GM18505 (cell line): Measurements from ENCODE around the gene NT5DC2.

Source experiments
- ATAC-seq: cut with Tn5 transposase; IDR thresholded peaks from one replicate; pipeline ENCODE4 v1.9.1; 2021; ENCODE audit not compliant: unreplicated experiment
- POLR2A ChIP-seq: IDR thresholded peaks from 4 replicates; pipeline ENCODE4 v1.6.1; 2011; ENCODE audit warnings: borderline replicate concordance; ENCODE audit not compliant: insufficient read depth, insufficient read length; ENCODE audit errors: extremely low read depth

NT5DC2 gene

GRCh38 chr3:52525680-52526561, 7.7 kb downstream of the NT5DC2 start:
- no peak for ATAC-seq
- no peak for TF ChIP-seq POLR2A

- no peak for TF ChIP-seq POLR2A
- ATAC-seq, result no peak
Measured at GRCh38 chr3:52524752-52525679, 8.6 kb downstream of the NT5DC2 start.

DNA sequence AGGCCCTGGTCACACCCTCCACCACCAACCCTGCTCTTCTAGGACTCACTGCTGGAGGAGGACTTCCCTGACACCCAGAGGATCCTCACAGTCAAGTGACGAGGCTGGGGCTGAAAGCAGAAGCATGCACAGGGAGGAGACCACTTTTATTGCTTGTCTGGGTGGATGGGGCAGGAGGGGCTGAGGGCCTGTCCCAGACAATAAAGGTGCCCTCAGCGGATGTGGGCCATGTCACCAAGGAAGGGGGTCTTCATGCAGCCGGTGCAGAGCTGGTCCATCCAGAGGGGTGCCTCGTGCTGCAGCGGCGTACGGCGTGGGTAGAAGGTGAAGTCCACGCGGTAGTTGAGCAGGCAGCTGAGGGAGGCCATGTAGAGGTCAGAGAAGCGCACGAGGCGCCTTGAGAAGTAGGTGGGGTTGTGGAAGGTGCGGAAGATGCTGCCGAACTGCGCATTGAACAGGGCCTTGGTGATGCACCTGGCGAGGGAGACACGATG, 9.4 kb downstream of the NT5DC2 start:
- TF ChIP-seq POLR2A, result no peak

GRCh38 chr3:52523386-52524257, 10.0 kb downstream of the NT5DC2 start:
- ATAC-seq, result no peak
- TF ChIP-seq POLR2A, result no peak

More for the DNA sequence above, 9.4 kb downstream of the NT5DC2 start:
- no peak for ATAC-seq

- ATAC-seq, result no peak
- no peak for TF ChIP-seq POLR2A
Measured at GRCh38 chr3:52522651-52523251, 10.9 kb downstream of the NT5DC2 start.

DNA sequence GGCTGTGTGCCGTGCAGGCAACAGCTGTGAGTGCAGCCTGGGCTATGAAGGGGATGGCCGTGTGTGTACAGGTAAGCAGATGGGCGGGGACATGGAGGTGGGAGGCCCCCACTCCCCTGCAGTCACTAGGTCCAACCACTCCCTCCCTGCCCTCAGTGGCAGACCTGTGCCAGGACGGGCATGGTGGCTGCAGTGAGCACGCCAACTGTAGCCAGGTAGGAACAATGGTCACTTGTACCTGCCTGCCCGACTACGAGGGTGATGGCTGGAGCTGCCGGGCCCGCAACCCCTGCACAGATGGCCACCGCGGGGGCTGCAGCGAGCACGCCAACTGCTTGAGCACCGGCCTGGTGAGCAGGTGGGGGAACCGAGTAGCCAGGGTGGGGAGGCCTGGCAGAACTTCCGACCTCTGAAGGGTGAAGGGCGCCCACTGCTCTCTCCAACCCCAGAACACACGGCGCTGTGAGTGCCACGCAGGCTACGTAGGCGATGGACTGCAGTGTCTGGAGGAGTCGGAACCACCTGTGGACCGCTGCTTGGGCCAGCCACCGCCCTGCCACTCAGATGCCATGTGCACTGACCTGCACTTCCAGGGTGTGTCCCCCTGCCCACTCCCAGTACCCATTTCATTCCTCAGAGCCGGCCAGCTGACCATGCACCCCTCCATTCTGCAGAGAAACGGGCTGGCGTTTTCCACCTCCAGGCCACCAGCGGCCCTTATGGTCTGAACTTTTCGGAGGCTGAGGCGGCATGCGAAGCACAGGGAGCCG, 11.6 kb downstream of the NT5DC2 start:
- ATAC-seq, result no peak
- TF ChIP-seq POLR2A, result no peak

DNA sequence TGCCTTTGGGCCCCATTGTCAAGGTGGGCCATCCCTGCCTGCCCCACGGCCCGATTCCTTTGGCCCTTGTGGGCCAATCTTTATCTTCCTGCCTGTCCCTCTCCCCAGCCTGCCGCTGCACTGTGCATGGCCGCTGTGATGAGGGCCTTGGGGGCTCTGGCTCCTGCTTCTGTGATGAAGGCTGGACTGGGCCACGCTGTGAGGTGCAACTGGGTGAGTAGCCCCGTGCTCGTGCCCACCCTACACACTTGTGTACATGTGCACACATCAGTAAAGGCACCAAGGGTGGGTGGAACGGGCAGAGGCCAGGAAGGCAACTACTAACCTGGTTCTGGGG, 12.2 kb downstream of the NT5DC2 start:
- TF ChIP-seq POLR2A, result no peak
- no peak for ATAC-seq

GRCh38 chr3:52520716-52521487, 12.8 kb downstream of the NT5DC2 start:
- ATAC-seq, result no peak
- no peak for TF ChIP-seq POLR2A

DNA sequence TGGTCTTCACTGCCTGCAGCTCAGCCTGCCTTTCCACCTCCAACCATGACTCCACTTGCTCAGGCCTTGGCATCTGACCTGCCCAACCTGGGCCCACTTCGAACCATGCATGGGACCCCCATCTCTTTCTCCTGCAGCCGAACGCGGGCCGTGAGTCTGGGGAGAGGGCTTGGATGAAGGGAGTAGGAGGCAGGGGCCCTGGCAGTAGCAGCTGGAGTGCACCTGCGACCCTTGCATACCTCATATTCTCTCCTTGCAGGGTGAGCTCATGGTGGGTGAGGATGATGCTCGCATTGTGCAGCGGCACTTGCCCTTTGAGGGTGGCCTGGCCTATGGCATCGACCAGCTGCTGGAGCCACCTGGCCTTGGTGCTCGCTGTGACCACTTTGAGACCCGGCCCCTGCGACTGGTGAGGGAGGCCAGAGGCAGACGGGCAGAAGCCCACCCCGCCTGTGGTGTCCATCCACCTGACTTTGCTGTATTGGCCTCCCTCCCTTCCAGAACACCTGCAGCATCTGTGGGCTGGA, 13.5 kb downstream of the NT5DC2 start:
- no peak for ATAC-seq
- no peak for TF ChIP-seq POLR2A

- ATAC-seq, result no peak
- no peak for TF ChIP-seq POLR2A
Measured at GRCh38 chr3:52519445-52520140, 14.1 kb downstream of the NT5DC2 start.
